ENCODE measurements around the gene PREX1. TPM values are rescaled to one million over a fixed set of nuclear protein-coding genes. Genes with fewer than 3 reads are reported as not detected.

The PREX1 gene
- total RNA-seq, 1 experiment from 2014 or later = 9.5 TPM

DNA sequence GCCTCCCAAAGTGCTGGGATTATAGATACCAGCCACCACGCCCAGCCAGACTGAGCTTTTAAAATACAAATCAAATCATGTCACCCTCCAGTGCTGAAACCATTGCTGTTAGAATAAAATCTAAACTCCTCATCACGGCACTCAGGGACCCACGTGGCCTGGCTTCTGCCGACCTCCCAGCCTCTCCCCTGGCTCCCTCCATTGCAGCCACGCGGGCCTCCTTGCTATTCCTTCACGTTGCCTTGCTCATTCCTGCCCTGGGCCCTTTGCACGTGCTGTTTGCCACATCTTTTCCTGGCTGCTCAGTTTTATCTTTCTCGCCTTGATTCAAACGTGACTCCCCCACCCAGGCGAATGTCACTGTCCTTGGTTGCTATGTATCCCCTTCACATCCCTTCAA is 244.6 kb downstream of the PREX1 start:
- BruUV-seq (replicated peaks) = no TSS peak
- Histone ChIP-seq H3K36me3 (ENCODE audit: control insufficient read depth, insufficient read depth, low read length) (no peaks in the 10 kb centered on the region), H3K4me1 (peaks cover 13% of the 10 kb centered on the region), H3K4me3 (ENCODE audit: low read depth, low read length) (no peak overlapping the region), H3K27me3 (replicated peaks; ENCODE audit: control insufficient read depth, insufficient read depth, low read length) (no peaks in the 10 kb centered on the region), H3K9me3 (no peaks in the 10 kb centered on the region)
- H3K27me3 Mint-ChIP-seq (ENCODE audit: insufficient read depth, unreplicated experiment) = no peaks in the 10 kb centered on the region
- H3K4me3 Mint-ChIP-seq (ENCODE audit: unreplicated experiment) = no peak overlapping the region
- H3K27ac Mint-ChIP-seq (ENCODE audit: unreplicated experiment) = no peak overlapping the region
- H3K4me1 Mint-ChIP-seq (ENCODE audit: low read depth, unreplicated experiment) = peaks cover 12% of the 10 kb centered on the region
- no peaks in the 10 kb centered on the region for H3K36me3 Mint-ChIP-seq (ENCODE audit: insufficient read depth, unreplicated experiment)
- peak in 1 of 2 experiments; percentile 24 for DNase-seq
- ChIA-PET CTCF (interaction anchor here (2.1 kb wide), 1 partner anchor 37 kb away, joined by 13 read pairs; no protein-coding TSS in a partner anchor), POLR2A (no interaction called here)
- TF ChIP-seq, protein P1, sequence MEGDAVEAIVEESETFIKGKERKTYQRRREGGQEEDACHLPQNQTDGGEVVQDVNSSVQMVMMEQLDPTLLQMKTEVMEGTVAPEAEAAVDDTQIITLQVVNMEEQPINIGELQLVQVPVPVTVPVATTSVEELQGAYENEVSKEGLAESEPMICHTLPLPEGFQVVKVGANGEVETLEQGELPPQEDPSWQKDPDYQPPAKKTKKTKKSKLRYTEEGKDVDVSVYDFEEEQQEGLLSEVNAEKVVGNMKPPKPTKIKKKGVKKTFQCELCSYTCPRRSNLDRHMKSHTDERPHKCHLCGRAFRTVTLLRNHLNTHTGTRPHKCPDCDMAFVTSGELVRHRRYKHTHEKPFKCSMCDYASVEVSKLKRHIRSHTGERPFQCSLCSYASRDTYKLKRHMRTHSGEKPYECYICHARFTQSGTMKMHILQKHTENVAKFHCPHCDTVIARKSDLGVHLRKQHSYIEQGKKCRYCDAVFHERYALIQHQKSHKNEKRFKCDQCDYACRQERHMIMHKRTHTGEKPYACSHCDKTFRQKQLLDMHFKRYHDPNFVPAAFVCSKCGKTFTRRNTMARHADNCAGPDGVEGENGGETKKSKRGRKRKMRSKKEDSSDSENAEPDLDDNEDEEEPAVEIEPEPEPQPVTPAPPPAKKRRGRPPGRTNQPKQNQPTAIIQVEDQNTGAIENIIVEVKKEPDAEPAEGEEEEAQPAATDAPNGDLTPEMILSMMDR (IDR thresholded peaks at IDR 0.05; ENCODE audit: insufficient read depth in 1 of 2, low read depth in 1 of 2, low read length in 1 of 2, severe bottlenecking in 1 of 2, unreplicated experiment in 1 of 2) = no peak
- intact Hi-C loops (cut with micrococcal nuclease; ENCODE audit: unreplicated experiment) = no loop called here
- peaks cover 10% of the 10 kb centered on the region for H3K9me3 Mint-ChIP-seq (ENCODE audit: unreplicated experiment)

DNA sequence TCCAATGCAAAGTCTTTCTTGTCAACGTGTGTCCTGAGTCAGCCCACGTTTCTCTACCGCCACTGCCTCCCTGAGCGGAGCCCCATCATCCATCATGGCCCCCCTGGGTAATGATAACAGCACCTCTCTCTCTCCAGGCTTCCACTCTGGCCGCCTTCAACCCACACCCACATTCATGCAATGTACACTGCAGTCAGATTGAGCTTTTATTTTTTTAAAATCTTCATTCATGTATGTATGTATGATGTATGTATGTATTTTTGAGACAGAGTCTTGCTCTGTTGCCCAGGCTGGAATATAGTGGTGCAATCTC is 245.2 kb downstream of the PREX1 start:
- Mint-ChIP-seq H3K27me3 (ENCODE audit: insufficient read depth, unreplicated experiment) (no peaks in the 10 kb centered on the region), H3K4me1 (ENCODE audit: low read depth, unreplicated experiment) (peaks cover 12% of the 10 kb centered on the region), H3K27ac (ENCODE audit: unreplicated experiment) (peak overlapping the region; percentile 7), H3K9me3 (ENCODE audit: unreplicated experiment) (peaks cover 10% of the 10 kb centered on the region), H3K4me3 (ENCODE audit: unreplicated experiment) (no peak overlapping the region), H3K36me3 (ENCODE audit: insufficient read depth, unreplicated experiment) (no peaks in the 10 kb centered on the region)
- POLR2A ChIA-PET = no interaction called here
- CTCF ChIA-PET = interaction anchor here (2.1 kb wide), 1 partner anchor 38 kb away, joined by 13 read pairs; no protein-coding TSS in a partner anchor
- Histone ChIP-seq H3K4me1 (peaks cover 13% of the 10 kb centered on the region), H3K4me3 (ENCODE audit: low read depth, low read length) (no peak overlapping the region), H3K9me3 (no peaks in the 10 kb centered on the region), H3K27me3 (replicated peaks; ENCODE audit: control insufficient read depth, insufficient read depth, low read length) (no peaks in the 10 kb centered on the region), H3K36me3 (ENCODE audit: control insufficient read depth, insufficient read depth, low read length) (no peaks in the 10 kb centered on the region)
- no TSS peak for BruUV-seq (replicated peaks)
- no peak for DNase-seq
- intact Hi-C loops (cut with micrococcal nuclease; ENCODE audit: unreplicated experiment) = no loop called here
- TF ChIP-seq, protein P1 (IDR thresholded peaks at IDR 0.05; ENCODE audit: insufficient read depth in 1 of 2, low read depth in 1 of 2, low read length in 1 of 2, severe bottlenecking in 1 of 2, unreplicated experiment in 1 of 2) = no peak

DNA sequence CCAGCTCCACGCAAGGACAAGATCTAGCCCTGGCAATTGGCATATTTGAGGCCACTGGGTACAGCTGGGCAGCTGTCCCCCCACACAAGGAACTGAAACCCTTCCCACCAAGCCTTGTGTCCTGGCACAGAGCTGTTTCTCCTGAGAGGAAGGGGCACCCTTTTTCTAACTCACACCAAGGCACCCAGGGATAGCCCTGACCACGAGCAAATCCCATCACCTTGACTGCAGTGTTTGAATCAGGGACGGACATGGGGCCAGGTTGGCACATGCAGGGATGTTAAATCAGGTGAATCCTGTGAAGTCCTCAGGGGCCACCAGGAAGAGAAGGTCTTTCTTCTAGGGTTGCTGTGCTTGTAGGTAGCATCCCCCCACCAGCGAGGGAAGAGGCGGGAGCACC is 246.6 kb downstream of the PREX1 start:
- intact Hi-C loops (cut with micrococcal nuclease; ENCODE audit: unreplicated experiment) = no loop called here
- Histone ChIP-seq H3K4me3 (ENCODE audit: low read depth, low read length) (no peak overlapping the region), H3K27me3 (replicated peaks; ENCODE audit: control insufficient read depth, insufficient read depth, low read length) (no peaks in the 10 kb centered on the region), H3K36me3 (ENCODE audit: control insufficient read depth, insufficient read depth, low read length) (no peaks in the 10 kb centered on the region), H3K4me1 (peaks cover 13% of the 10 kb centered on the region), H3K9me3 (no peaks in the 10 kb centered on the region)
- ChIA-PET CTCF (no interaction called here), POLR2A (interaction anchor here (0.6 kb wide), 1 partner anchor 305 kb away, joined by 3 read pairs; no protein-coding TSS in a partner anchor)
- Mint-ChIP-seq H3K4me3 (ENCODE audit: unreplicated experiment) (no peak overlapping the region), H3K4me1 (ENCODE audit: low read depth, unreplicated experiment) (peaks cover 12% of the 10 kb centered on the region), H3K36me3 (ENCODE audit: insufficient read depth, unreplicated experiment) (no peaks in the 10 kb centered on the region), H3K9me3 (ENCODE audit: unreplicated experiment) (peaks cover 10% of the 10 kb centered on the region), H3K27me3 (ENCODE audit: insufficient read depth, unreplicated experiment) (no peaks in the 10 kb centered on the region), H3K27ac (ENCODE audit: unreplicated experiment) (no peak overlapping the region)
- DNase-seq = no peak
- TF ChIP-seq, protein P1 (IDR thresholded peaks at IDR 0.05; ENCODE audit: insufficient read depth in 1 of 2, low read depth in 1 of 2, low read length in 1 of 2, severe bottlenecking in 1 of 2, unreplicated experiment in 1 of 2) = no peak
- no TSS peak for BruUV-seq (replicated peaks)

Data from Caco-2 (cell line).